Inferior parietal cortex (tissue), 1 donor: ENCODE data around the gene BTBD19.
A peak's percentile ranks its signal among the peaks of the same experiment; 100 is the strongest.
"Not testable (repeated sequence)": the region's sequence is repeated elsewhere in the genome, so short reads cannot be mapped to it uniquely, and the experiment has no call there.

Source experiments
- DNase-seq: peaks from one replicate; pipeline ENCODE4 v3.0.0-alpha.2; 2016; ENCODE audit errors: extremely low spot score

Gene BTBD19

GRCh38 chr1:44787506-44787905 is 20.8 kb upstream of the BTBD19 start:
- DNase-seq, result no peak

- DNase-seq, result no peak
These were observed 20.0 kb upstream of the BTBD19 start, which contains the start of gene BEST4 for GRCh38 chr1:44788120-44788860. BEST4 (minus strand) TSS chr1:44788170; CDS start chr1:44787705, 465 bp downstream.

DNA sequence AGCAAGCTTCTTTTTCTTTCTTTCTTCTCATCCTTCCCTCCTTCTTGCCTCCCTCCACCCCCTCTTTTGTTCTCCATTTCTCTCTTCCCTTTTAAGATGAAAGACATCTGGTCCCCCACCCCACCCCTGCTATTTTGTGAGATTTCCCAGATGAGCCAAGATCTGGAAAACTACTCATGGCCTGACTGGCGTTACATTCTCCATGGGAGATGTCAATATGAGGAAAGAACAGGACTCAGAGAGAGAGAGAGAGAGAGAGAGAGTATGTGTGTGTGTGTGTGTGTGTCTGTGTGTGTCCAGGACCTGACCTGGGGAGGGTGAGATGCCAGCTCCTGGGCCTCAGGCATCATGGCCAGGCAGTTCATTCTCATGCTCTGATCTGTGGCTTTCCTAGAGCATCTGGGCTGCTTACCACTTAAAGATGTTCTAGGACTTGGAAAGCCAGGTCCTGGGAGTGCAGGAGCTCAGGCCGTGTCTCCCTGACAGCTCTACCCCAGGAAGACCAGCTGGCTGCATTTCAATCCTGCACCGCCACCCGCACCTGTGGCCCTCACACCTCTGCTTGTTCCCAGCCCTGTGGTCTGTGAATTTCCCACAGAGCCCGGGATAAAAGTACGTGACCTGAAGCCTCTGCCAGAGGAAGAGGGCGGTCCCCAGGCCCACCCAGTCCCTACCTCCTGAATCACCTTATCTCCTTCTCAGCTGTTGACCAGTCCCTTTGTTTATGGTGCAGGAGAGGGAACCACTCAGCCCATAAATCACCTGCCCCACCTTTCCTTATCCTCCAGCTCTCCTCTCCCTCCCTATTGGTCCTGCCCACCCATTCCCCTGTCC is 17.1 kb upstream of the BTBD19 start:
- DNase-seq, result no peak

DNA sequence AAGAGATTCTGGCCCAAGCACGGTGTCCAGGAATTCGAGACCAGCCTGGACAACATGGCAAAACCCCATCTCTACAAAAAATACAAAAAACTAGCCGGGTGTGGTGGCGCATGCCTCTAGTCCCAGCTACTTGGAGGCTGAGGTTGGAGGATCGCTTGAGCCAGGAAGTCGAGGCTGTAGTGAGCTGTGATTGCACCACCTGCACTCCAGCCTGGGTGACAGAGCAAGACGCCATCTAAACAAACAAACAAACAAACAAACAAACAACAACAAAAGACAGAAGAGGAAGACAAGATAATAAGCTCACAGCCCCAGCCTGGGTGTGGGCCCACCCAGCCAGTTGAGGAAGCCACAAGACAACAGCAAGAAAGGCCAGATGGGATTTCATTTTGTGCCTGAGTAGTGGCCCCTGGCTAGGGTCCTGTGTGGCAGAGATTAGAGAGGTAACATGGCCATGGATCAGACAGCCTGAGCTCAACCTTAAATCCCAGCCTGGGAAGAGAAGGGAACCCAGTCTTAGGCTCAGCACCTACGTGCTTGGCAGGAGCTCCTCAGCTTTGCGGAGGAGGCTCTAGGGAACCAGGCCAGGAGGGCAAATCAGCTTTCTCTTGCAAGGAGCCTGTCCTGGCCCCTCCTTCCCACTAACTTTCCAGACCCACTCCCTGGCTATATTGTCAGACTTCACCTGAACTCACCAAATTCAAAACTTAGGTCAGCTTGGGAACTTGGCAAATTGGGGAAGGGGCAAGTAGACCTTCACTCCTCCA is 15.4 kb upstream of the BTBD19 start:
- no peak for DNase-seq

- DNase-seq, result not testable (repeated sequence)
These were observed 10.4 kb upstream of the BTBD19 start for GRCh38 chr1:44797886-44798285.

DNA sequence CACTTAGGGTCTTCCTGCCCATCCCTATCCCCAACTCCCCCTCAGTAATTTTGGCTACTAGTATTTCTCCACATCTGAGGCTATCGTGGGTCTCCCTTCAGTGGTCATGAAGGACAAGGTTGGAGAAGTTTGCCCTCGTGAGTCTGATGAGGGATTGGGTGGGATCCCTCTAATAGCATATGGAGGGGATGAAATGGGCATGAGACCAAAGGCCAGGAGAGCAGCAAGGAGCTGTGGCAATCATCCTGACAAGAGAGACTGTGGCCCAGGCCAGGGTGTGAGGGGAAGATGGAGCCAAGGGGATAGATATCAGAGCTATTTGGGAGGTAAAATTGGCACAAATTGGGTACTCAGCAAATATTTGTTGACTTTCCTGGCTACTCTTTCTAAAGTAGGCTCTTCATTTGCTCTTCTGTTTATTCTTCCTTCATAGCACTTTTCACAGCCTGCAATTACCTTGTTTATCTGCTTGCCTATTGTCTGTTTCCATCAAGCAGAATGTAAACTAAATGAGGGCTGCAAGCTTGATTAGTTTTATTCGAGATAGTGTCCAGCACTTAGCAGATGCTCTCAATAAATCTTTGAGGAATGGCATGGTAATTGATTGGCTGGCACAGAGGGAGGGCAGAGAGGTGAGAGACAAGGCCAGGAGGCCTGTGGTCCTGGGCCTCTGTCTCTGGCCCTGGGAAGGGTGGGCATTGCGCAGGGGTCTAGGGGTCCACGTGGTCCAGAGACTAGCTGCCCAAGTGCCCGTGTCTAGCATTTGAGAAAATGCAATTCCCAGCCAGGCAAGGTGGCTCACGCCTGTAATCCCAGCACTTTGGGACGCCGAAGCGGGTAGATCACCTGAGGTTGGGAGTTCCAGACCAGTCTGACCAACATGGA is 9.6 kb upstream of the BTBD19 start:
- DNase-seq, result no peak

DNA sequence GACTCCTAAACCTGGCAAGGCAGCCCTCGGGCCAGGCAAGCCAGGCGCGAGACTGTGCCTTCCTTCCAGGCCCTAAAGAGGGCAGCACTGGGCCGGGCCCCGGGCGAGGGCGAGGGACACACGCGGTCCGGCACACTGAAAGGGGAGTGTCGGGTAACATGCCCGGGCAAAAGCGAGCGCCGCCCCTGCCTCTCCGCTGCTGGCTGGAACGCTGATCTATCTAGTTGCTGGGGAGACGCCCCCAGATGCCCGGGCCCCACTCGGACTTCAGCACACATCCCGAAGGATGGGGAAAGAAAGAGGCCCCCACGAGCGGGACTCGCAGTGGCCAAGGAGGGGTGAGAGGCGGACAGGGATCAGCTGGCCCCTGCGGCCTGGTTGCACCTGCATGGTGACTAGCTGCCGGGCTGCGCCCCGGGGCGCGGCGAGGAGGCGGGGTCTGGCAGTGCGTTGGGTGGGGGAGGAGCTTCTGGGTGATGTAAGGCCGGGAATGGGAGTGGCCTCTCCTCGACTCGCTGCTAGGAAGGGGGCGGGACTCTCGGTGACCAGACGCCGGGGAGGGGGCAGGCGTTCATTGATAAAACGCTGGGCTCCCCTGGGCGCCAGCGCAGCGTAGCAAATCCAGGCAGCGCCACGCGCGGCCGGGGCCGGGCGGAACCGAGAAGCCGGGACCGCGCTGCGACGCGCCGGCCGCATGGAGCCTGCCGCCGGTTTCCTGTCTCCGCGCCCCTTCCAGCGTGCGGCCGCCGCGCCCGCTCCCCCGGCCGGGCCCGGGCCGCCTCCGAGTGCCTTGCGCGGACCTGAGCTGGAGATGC is 8.3 kb upstream of the BTBD19 start, which contains the start of gene PLK3:
PLK3 (plus strand) TSS at position 608 of the 815 bp plus-strand sequence; CDS start at position 695, 87 bp downstream.
- DNase-seq, result peak; percentile 93

GRCh38 chr1:44801491-44802305 is 6.6 kb upstream of the BTBD19 start:
- DNase-seq, result no peak

- DNase-seq, result no peak
These were observed 5.8 kb upstream of the BTBD19 start for GRCh38 chr1:44802306-44803061.

- no peak for DNase-seq
These were observed 5.3 kb upstream of the BTBD19 start for GRCh38 chr1:44803062-44803311.

DNA sequence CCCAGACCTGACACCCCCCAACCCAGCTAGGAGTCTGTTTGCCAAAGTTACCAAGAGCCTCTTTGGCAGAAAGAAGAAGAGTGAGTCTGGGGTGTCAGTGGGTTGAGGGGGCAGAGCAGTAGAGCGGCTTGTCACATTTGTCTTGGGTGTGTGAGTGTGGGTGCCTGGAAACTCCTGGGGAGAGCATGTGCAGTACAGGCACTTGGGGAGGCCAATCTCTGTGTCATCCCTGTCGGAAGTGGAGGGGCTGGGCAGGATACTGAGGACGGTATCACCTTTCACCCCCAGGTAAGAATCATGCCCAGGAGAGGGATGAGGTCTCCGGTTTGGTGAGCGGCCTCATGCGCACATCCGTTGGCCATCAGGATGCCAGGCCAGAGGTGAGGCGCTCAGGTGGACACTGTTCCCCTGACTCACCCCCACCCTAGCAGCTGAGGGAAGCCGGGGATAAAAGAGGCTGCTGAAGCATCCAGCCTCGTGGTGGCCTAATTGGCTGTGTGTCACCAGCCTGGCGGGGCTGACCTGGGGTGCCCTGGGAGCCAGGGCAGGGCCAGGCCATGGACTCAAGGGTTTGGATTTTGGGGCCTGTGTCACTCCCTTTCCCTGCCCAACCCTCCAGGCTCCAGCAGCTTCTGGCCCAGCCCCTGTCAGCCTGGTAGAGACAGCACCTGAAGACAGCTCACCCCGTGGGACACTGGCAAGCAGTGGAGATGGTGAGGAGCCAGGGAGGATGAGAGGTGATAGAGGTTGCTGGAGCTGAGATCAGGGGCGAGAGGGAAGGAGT is 4.8 kb upstream of the BTBD19 start:
- no peak for DNase-seq

GRCh38 chr1:44805311-44806024 is 2.9 kb upstream of the BTBD19 start:
- DNase-seq, result no peak

GRCh38 chr1:44806025-44806703 is 2.2 kb upstream of the BTBD19 start:
- DNase-seq, result no peak

DNA sequence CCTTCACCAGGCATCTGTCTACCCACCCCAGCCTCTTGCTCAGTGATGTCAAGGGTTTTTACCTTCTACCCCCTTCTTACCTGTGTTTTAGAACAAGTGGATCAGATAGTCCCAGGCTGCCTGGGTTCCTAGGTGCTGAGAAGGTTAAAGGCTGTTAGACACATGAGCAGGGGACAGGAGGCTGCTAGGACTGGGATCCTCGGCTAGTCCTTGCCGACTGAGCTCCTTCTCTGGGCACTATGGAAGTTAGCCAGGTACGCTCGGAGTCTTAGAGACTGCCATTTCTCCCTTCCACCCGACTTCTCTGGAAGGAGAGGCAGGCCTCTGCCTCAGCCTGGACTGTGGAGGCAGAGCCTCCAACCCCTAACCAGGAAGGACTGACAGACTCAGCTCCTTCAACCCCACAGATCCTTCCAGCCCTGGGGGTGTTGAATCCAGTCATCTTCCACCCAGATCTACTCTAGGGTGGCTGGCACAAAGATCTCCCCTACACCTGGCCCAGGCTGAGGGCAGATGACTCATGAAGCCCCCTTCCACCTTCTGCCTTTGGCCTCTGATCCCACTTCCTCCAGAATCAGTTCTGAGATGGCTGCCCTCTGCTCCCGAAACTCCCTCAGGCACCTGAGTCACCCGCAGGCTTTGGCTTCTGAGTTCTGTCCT is 1.5 kb upstream of the BTBD19 start, which contains the start of gene DYNLT4:
DYNLT4 (minus strand) TSS at position 648 of the 660 bp plus-strand sequence. CDS start 683 bp downstream, outside the sequence.
- no peak for DNase-seq

DNA sequence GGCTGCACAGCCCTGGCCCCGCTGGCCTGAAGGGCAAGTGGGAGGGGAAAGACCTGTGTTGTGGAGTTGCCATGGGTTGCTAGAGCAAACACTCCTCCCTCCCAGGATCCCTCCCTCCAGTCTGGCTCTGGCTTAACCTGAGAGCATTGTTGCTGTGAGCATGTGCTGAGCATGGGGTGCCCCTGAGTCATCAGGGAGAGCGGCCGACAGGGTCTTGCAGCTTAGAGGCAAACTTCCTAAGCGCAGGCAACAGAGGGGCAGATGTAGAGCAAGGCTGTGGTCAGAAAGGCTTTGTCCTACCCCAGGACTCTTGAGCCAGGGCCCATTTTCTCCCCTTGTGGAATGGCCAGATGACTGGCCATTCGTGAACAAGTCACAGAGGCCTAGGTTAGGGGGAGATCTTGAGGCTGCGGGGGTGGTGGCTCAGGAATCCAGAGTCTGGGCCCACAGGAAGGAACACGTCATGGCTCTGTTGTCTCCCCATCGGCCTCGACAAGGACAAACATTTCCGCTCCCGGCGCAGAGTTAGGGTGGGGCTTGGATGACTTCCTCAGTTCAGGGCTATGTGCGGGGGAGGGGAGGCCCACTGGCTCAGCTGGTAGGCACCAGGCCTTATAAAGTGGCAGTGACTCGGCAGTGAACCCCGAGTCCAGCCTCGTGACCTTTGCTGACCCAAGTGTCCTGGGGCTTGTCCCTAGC is 810 bp upstream of the BTBD19 start:
- peak; percentile 65 for DNase-seq
